Prostate gland (tissue), 2 donors: Measurements from ENCODE around the gene RPL32.

ENCODE experiments used
- POLR2AphosphoS5 ChIP-seq: sonication (generic); formaldehyde crosslinking; IDR thresholded peaks from one replicate; pipeline ENCODE4 v1.6.1; 2017; ENCODE audit warnings: antibody characterized with exemption
- TF ChIP-seq, protein P1 (sequence below), 4 experiments: fragments of 200-600 bp in 2 of 4; fragments of 450-650 bp in 2 of 4; sonication (generic) in 2 of 4; IDR thresholded peaks; 1 replicate in 3 of 4; 2 replicates in 1 of 4; pipeline ENCODE4 v1.5.1; 2016 to 2019; ENCODE audit warnings: antibody characterized with exemption in 4 of 4, mild to moderate bottlenecking in 2 of 4, moderate library complexity in 2 of 4

GRCh38 chr3:12818273-12818672 lies 23.1 kb downstream of the RPL32 start:
- TF ChIP-seq, protein P1, sequence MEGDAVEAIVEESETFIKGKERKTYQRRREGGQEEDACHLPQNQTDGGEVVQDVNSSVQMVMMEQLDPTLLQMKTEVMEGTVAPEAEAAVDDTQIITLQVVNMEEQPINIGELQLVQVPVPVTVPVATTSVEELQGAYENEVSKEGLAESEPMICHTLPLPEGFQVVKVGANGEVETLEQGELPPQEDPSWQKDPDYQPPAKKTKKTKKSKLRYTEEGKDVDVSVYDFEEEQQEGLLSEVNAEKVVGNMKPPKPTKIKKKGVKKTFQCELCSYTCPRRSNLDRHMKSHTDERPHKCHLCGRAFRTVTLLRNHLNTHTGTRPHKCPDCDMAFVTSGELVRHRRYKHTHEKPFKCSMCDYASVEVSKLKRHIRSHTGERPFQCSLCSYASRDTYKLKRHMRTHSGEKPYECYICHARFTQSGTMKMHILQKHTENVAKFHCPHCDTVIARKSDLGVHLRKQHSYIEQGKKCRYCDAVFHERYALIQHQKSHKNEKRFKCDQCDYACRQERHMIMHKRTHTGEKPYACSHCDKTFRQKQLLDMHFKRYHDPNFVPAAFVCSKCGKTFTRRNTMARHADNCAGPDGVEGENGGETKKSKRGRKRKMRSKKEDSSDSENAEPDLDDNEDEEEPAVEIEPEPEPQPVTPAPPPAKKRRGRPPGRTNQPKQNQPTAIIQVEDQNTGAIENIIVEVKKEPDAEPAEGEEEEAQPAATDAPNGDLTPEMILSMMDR (IDR thresholded peaks at IDR 0.05), result no peak
- no peak for TF ChIP-seq POLR2AphosphoS5
